Activated effector memory CD4-positive, alpha-beta T cell treated with anti-CD3 and anti-CD28 coated beads, Interleukin-2, amount 50 U/mL, for 16 hours (primary cell): ENCODE results near the gene MRPL17.
"Not testable (repeated sequence)": the region's sequence is repeated elsewhere in the genome, so short reads cannot be mapped to it uniquely, and the experiment has no call there.

ENCODE experiments used
- DNase-seq: peaks from one replicate; pipeline ENCODE4 v3.0.0-alpha.2; 2020

MRPL17 gene

DNA sequence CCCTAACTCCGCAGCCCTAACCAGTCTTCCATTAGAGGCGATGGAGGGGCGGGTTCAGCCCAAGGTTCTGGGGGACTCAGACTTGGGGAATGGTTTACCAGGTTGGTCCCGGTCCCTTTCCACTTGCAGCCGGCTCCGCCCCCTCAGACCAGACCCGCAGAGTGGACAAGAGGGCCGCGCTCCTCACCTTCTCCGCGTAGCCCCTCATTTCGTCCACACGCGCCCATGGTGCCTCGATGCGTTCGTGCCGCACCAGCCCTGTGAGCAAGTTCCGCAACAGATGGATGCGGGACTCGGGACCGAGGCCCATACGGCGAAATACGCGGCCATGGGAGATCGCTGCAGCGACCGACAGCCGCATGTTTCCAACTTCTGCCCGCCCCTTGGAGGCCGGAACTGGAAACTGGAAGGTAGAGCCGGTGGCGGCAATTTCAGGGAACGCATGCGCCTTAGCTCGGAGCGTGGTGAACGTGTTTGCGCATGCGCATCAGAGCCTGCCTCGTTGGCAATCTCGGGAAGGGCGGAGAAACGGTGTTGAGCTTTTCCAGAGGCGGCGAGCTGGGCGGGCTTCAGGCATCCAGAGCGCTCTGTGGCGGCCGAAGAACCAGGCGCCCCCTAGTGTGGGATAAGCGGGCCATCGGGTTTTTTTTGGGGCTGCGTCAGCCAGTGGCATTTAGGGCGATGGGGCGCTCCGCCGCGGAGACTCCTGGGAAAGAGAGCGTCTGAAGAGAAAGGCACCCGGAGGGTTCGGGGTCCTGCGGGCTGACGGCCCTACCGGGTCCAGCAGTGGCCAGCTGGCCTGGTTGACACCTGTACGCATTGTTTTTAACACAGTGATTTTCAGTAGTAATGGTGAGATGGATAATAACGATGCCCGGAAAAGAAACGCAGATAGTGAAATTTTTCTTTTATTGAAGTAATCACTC lies at the start of gene MRPL17:
TSS of gene MRPL17 (minus strand) at position 405 of the 926 bp plus-strand sequence. CDS start at position 361, 44 bp downstream.
- peak; percentile 99 for DNase-seq

DNA sequence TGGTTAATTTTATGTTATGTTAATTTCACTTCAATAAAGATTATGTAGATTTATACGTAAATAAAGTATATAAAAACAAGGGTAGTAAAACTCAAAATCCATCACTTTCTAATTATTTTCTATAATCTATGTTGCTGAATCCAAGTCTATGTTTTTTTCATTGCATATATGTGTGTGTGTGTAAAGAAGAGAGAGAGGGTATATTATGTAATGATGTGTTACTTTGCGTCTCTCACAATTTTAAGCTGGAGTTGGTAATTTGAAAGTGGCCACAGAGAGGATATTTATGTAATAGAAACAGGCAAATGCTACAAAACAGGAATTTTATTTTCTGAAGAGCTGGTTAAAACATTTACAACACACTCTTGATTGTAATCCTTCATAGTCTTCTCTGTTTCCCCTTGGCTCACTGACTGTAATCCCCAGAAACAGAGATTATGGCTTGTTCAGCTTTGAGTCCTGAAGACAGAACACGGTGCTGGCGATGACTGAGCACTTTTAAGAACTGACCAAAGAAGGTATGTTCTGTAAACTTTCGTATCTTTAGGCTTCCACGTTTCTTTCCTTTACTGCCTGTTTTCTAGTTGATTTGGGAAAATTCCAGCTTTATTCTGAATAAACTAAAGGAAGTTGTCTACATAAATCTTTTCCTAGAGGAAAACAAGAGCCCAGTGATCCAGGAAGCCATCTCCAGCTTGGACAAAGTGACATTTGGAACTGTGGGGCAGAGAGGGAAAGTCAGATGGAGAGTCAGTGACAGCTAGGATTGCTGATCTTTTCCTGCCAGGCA lies 45.0 kb upstream of the MRPL17 start:
- no peak for DNase-seq

DNA sequence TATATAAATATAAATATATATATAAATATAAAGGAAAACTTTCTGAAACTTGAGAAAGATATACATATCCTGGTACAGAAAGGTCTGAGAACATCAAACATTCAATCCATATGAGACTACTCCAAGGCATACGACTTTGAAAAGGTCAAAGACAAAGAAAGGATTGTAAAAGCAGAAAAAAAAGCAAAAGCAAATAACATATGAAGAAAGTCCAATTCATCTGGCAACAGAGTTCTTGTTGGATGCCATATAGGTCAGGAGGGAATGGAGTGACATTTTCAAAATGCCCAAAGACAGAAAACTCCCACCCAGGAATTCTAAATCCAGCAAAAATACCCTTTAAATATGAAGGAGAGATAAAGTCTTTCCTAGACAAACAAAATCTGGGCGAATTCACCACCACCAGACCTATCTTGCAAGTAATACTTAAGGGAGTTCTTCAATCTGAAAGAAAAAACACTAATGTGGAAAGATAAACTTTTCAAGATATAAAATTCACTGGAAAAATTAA lies 42.3 kb upstream of the MRPL17 start:
- no peak for DNase-seq

DNA sequence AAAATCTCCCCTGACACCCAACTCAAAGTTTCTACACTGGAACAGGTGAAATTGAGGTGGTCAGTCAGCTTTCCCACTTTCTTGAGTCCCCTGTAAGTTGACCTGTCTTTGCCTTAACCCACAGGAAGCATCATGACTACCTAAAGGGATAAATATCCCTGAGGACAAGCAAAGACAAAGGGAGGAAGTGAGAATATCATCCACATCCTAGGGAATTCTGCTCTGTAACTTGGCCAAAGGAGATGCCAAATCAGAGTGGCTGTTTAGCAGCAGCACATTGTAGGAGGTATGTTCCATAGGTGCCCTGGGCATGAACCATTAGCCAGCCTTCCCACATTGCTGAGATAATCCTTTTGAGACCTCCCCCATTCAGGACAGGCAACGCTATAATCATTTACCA lies 40.9 kb upstream of the MRPL17 start:
- DNase-seq = no peak

DNA sequence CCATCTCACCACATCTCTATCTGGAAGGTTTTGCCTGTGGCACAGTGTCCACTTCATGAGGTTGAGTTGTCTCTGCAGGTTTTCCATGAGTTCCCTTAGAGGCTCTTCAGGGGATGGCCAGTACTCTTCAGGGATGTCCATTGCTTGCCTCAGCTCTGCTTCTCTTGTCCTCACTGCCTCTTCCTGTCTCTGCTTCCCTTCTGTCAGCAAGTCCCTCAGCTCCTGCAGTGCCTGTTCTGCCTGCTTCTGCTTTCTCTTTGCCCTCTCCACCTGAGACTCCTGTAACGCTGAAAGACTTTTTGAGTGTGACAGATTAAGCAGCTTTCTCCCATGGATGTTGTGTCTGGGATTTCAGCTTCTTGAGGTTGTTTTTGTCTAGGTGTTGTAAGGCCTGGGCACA lies 38.2 kb upstream of the MRPL17 start:
- DNase-seq = no peak

DNA sequence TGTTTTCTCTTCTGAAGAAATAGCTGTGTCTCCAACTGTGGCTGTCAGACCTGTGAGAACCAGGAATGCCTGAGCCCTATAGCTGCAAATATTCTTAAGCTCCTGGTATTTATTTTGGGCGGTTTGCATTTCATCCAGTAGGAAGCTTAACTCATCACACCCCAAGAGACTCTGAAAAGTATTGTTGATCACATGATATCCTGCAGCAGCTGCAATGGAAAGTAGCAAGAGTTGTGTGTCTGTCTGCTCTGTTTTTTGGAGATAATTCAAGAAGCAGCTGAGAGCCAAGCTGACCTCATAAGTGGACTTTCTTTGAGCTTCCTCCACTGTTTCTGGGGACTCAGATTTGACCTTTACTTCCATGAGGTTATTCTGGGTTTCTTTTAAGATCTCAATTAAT lies 36.4 kb upstream of the MRPL17 start:
- DNase-seq = no peak

DNA sequence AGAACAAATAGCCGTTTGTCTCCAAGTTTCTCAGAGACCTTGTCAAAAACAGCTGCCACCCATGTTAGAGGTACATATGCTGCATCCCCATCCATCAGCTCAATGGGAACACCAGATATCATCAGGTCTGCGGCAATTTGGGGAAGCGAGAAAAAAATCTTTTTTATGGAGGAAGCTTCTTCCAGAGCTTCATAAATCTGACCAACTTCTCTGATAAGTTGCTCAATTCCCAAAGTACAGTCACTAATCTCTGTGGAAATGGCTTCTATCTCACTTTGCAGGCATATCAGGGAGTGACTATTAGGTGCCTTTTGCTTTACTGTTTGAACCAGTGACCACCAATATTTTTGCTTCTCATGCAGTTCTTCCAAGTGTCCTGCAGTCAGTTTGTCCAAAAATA lies 34.3 kb upstream of the MRPL17 start:
- DNase-seq = no peak

DNA sequence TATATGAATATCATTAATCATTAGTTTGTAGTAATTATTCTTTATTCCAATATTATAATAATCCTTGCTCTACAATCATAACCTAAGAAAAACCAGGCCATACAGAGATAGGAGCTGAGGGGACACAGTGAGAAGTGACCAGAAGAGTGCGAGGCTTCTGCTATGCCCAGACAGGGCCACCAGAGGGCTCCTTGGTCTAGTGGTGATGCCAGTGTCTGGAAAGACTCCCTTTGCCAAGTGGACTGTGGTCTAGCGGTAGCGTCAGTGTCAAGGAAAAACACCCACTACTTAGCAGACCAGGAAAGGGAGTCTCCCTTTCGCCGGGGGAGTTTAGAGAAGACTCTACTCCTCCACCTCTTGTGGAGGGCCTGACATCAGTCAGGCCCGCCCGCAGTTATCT lies 28.4 kb upstream of the MRPL17 start:
- peak; percentile 81 for DNase-seq

DNA sequence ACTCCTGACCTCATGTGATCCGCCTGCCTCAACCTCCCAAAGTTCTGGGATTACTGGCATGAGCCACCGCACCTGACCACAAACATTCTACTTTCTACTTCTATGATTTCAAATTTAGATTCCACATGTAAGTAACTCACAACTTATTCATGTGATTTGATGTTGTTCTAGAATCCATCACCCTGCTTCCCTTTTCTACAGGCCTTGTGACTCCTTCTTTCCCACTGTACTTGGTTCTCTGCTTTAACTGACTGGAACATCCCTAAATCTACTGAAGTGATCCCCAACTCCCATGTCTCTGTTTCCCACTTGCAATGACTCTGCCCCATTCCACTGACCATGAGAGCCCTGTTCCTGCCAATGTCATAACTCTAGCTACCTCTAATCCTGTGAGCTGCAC lies 25.7 kb upstream of the MRPL17 start:
- no peak for DNase-seq

DNA sequence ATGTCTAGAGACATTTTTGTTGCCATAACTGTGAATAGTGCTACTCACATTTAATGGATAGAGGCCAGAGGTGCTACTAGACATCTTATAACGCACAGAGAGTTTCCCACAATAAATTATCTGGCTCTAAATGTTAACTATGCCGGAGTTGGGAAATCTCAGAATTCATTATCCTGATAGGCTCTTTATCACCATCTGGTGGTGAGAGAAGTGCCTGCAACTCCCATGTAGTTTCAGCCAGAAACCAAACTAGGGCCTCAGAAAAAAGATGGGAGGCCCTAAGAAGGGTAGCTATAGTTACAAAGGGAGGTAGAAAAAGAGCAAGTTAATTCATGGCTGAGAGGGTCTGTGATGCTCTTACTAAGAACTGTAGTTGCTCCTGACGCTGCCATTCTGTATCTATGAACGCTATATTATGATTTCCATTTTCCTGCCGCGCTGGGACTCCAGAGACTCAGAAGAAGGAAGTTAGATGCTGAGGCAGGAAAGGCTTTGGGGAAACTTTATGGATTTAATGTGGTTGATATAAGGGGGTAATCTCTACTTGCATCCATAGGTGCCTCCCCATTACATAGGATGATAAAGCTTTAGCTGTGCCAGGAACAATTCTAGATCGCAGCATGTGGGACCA lies 22.9 kb upstream of the MRPL17 start:
- DNase-seq = no peak

DNA sequence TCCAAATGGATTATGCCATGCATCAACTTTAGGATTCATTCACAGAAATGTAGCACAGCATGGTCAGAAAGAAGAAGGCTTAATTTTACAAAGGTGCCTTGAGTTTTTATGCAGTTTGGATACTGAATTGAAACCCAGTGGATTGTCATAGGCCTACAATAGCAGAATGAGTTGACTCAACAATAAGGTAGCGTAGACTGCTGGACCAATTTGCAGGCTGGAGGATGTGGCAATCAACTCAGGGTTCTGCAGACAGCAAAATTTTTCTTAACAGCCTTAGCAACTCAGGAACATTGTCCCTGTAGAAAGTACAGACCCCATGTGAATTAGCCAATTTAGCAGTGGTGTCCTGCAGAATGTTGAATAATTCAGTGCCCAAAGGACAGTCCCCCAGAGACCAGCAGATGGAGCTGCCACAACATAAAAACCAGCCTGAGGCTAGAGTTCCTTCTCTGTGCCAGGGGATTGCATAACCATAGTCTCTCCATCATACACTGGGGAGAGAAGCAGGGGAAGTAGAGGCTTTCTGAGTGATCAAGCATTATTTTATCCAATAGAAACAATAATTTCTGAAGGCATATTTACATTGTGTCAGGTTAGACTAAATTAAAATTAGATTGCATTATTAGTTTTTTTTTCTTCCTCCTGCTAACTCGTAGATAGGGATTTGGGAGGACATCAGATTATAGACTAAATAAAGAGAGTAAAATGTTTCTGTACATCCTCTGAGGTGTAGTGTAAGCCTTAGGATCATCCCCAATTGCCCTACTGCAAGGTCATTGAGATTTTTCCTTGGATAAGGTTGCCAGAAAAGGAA lies 20.3 kb upstream of the MRPL17 start:
- no peak for DNase-seq

DNA sequence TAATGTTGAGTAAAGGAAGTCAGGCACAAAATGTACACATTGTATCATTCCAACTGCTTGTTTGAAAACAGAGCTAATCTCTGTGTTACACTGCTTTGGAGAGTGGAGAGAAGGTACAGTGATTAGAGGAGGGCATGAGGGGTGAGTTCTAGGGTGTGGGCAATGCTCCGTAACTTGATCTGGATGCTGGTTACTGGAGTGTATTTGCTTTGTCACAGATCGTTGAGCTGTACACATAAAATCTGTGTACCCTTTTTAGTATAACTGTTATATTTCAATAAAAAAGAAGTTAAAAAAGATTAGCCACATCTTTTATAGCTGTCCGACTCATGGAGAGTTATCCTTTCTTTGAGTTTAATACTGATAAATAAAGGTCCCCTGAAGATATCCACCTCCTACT lies 18.8 kb upstream of the MRPL17 start:
- DNase-seq = not testable (repeated sequence)

DNA sequence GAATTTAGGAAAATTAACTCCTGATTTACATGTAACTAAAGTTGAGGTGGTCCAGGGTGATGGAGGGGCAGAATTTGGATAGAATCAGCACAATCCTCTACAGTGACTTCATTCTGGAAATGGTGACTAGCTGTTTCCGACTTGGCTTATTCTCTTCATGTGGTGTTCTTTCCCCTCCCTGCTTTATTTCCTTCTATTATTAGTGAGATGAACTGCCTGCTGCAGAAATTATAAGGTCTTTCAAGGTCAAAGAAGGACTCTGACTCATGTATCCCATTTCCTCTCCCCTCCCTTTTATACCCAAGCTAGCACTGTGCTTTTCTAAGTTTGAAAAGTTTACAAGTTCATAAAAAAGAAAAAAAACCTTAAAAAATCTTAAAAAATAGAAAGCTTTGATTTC lies 12.2 kb upstream of the MRPL17 start:
- DNase-seq = no peak

DNA sequence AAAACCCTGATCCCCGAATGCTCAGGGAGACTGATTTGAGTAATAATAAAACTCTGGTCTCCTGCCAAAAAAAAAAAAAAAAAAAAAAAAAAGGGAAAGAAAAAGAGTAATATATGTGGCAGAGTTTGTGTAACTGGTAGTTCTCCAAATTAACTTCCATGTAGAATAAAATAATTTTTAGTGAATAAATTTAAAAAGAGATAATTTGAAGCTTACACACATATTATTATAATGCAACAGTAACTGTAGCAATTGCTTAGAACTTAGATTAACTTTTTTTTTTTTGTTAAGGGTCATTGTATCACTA lies 11.0 kb upstream of the MRPL17 start:
- no peak for DNase-seq

DNA sequence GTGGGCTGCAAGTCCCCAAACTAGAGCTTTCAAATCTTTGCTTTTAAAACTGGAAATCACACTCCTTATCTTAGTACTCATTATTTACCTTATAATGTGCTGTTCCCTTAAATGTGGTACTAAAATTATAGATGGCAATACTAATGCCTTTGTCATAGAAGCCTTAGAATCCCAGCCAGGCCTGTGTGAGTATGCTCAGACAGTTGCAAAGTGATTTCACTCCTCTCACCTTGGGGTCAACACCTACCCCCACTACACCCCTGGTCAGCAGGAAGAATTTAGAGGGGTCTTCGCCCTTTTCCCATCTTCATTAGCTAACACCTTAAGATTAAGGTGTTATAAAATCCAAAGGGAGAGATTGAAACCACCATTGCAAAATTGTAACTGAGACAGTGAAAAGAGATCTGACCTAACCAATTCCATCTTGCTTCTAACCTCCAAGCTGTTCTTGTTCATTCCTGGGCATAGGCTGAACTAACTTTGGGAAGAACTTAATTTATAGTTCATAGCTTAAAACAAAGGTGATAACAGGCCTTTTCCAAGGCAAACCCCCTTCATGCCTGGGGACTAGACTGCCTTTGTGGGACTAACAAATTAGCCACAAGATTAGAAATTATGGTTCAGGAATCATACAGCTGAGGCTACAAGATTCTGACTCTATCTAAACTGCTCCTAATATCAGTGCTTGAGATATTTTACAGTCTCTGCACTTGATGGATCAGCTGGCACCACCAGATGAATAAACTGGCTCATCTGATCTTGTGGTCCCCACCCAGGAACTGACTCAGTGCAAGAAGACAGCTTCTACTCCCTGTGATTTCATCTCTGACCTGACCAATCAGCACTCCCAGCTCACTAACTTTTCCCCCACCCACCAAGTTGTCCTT lies 10.4 kb upstream of the MRPL17 start:
- peak; percentile 79 for DNase-seq

DNA sequence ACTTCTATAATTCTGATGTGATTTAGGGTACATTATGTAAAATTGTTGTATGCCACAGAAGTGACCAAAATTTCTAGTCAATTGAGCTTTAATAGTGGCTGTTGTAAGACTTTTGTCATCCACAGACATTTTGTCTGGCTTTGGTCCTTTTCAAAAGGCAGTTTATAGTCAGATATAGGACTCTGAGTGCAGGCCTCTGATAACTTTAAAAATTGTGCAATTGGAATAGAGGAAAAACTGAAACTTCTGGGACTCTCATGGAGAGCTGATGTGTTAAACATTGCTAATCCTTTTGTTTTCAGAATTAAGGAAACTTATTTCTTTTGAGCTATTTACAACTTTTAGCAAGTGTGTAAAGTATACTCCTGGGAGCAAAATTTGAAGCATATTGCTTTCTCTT lies 9.0 kb upstream of the MRPL17 start:
- DNase-seq = no peak

DNA sequence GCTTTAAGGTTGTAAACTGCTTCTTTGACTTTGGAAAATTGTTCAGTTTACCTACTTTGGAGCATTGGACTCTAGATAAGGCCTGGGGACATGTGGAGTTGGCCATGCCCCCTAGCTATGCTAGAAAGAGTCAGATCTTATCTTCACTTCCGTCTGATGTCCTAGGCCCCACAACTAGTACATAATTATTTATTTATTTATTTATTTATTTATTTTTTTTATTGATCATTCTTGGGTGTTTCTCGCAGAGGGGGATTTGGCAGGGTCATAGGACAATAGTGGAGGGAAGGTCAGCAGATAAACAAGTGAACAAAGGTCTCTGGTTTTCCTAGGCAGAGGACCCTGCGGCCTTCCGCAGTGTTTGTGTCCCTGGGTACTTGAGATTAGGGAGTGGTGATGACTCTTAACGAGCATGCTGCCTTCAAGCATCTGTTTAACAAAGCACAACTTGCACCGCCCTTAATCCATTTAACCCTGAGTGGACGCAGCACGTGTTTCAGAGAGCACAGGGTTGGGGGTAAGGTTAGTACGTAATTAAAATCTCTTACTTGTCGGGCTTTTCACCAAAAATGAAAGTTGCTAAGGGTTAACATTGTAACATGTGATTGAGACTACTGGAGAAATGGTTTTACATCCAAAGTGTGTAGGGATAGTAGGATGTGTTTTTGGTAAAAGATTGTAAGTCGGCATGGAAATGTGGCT lies 7.4 kb upstream of the MRPL17 start:
- DNase-seq = not testable (repeated sequence)

DNA sequence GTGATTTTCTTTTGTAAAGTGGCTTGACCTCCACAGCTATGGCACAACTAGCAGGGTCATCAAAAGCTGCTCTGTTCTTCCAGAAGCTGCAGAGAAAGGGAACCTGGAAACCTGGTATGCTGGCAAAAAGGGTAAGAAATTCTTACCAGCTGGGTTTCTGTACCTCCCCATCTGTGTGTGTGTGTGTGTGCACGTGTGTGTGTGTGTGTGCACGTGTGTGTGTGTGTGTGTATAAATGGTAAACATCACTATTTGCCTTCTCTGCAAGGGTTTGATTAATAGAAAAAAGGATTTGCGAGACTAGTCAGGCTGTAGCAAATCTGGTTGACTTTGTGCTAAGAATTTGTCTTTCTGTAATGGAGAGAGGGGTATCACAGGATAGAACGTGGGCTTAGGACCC lies 4.7 kb upstream of the MRPL17 start:
- no peak for DNase-seq

DNA sequence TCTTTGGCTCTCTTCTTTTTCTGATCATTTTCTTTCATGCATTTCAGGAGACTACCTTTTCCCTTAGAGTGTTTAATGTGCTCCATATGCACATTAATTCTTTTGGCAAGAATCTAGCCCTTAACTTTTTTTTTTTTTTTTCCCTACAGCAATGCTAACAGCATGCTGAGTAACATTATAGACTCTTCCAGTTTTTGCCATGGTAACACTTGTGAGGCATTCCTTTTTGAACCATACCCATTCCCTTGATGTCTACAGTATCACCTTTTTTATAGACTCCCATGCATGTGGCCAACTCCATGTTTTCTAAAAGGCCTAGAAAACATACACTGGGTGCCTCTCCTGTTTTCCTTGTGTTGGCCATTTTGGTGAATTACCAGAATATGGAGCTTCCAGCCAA lies 2.9 kb upstream of the MRPL17 start:
- DNase-seq = no peak

DNA sequence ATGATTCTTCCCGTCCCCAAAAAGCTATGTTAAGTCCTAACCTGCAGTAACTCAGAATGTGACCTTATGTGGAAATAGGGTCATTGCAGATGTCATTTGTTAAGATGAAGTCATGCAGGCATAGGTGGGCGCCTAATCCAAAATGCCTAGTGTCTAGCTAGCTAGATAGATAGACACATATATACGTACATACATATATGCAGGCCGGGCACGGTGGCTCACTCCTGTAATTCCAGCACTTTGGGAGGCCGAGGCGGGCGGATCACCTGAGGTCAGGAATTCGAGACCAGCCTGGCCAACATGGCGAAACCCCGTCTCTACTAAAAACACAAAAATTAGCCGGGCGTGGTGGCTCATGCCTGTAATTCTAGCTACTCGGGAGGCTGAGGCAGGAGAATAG lies 928 bp upstream of the MRPL17 start:
- DNase-seq = not testable (repeated sequence)

DNA sequence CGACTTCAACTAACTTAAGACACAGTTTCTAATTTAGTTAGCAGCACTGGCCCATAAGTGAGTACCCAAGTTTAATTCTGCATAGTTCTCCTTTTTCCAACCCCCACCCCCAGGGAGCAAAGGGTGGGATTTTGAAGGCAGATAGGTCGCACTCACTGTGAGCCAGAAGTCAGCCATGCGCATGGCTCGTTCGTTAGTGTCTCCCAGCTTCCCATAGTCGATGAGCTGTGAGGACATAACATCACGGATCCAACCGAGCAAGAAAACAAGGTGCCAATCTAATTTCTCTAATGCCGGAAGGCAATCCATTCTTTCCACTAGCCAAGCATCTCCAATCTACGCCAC lies 577 bp downstream of the MRPL17 start:
- peak; percentile 61 for DNase-seq
